CD4-positive, alpha-beta T cell (primary cell): ENCODE results near the gene MAGI1. TPM values are rescaled to one million over a fixed set of nuclear protein-coding genes. Genes with fewer than 3 reads are reported as not detected.

Source experiments
- ATAC-seq: fragments of 200-7000 bp; cut with Tn5 transposase; one replicate; pipeline ENCODE4 v1.10.0; 2022; ENCODE audit warnings: mild to moderate bottlenecking; ENCODE audit not compliant: poor library complexity
- CTCF ChIA-PET: fragments of 350-600 bp; sonication (Branson Sonifier 250); formaldehyde crosslinking; loops from one replicate; lab custom pipeline; 2021; ENCODE audit warnings: antibody characterized with exemption, inconsistent platforms; lab: Charles Lee
- POLR2A ChIA-PET: fragments of 350-600 bp; sonication (Branson Sonifier 250); formaldehyde crosslinking; loops from one replicate; lab custom pipeline; 2021; ENCODE audit warnings: antibody characterized with exemption, inconsistent platforms; lab: Charles Lee
- DNase-seq, 14 experiments: peaks; one replicate each; pipeline ENCODE4 v3.0.0-alpha.2; 2013 to 2020; ENCODE audit warnings: mixed read lengths in 2 of 14
- H3K27ac ChIP-seq, 2 donors: one replicate each; pipeline versions ENCODE4 v1.5.1 to v1.7.0; 2013; ENCODE audit warnings: low read length in 2 of 2, low read depth in 1 of 2, mild to moderate bottlenecking in 1 of 2
- H3K27me3 ChIP-seq, 2 experiments: 1 replicate in 1 of 2; 2 replicates in 1 of 2; pipeline versions ENCODE4 v1.6.1 to v1.7.0; 2013; ENCODE audit warnings: low read length in 2 of 2, control low read depth in 1 of 2, mild to moderate bottlenecking in 1 of 2, moderate library complexity in 1 of 2; ENCODE audit not compliant: insufficient read depth in 2 of 2, control insufficient read depth in 1 of 2
- H3K36me3 ChIP-seq: one replicate; pipeline ENCODE4 v1.6.1; 2013; ENCODE audit warnings: low read length, control low read depth; ENCODE audit not compliant: insufficient read depth
- H3K4me1 ChIP-seq: one replicate; pipeline ENCODE4 v1.6.1; 2013; ENCODE audit warnings: low read length, control low read depth; ENCODE audit not compliant: insufficient read depth
- H3K4me3 ChIP-seq: one replicate; pipeline ENCODE4 v1.5.1; 2013; ENCODE audit warnings: mild to moderate bottlenecking, low read length, moderate library complexity
- H3K9me3 ChIP-seq, 2 experiments: 1 replicate in 1 of 2; 2 replicates in 1 of 2; pipeline versions ENCODE4 v1.6.1 to v1.7.0; 2013; ENCODE audit warnings: low read length in 2 of 2, mild to moderate bottlenecking in 2 of 2, control low read depth in 1 of 2, moderate library complexity in 1 of 2; ENCODE audit not compliant: control insufficient read depth in 1 of 2, insufficient read depth in 1 of 2
- H3K27ac Mint-ChIP-seq: one replicate; pipeline ENCODE4 v1.8.0; 2020; ENCODE audit warnings: mixed read lengths
- H3K27me3 Mint-ChIP-seq: one replicate; pipeline ENCODE4 v1.8.0; 2021; ENCODE audit warnings: mixed read lengths
- H3K36me3 Mint-ChIP-seq: one replicate; pipeline ENCODE4 v1.8.0; 2021; ENCODE audit warnings: low read depth, mixed read lengths
- H3K4me1 Mint-ChIP-seq: one replicate; pipeline ENCODE4 v1.8.0; 2021; ENCODE audit warnings: low read depth, mixed read lengths
- H3K4me3 Mint-ChIP-seq: one replicate; pipeline ENCODE4 v1.8.0; 2020; ENCODE audit warnings: mild to moderate bottlenecking, mixed read lengths
- H3K9me3 Mint-ChIP-seq: one replicate; pipeline ENCODE4 v1.8.0; 2020; ENCODE audit warnings: mixed read lengths
- CTCF ChIP-seq: fragments of 200-600 bp; IDR thresholded peaks from one replicate; pipeline ENCODE4 v1.8.0; 2022; ENCODE audit warnings: antibody characterized with exemption, mild to moderate bottlenecking
- intact Hi-C, 2 experiments: fragments of 100-400 bp; cut with DNase I in 1 of 2; cut with micrococcal nuclease in 1 of 2; formaldehyde crosslinking; loops; one replicate each; pipeline versions ENCODE4 v1.15.1 to v1.9.0; 2023 to 2025; cut with DNase I, micrococcal nuclease
- total RNA-seq, 174 experiments: library from RNA in 2 of 174; stranded (reverse) in 2 of 174; gene quantifications; one replicate each; pipeline ENCODE4 v1.2.3 and lab custom pipeline; 2021 to 2026

Gene MAGI1
- total RNA-seq, 2 experiments from 2014 or later: not detected

DNA sequence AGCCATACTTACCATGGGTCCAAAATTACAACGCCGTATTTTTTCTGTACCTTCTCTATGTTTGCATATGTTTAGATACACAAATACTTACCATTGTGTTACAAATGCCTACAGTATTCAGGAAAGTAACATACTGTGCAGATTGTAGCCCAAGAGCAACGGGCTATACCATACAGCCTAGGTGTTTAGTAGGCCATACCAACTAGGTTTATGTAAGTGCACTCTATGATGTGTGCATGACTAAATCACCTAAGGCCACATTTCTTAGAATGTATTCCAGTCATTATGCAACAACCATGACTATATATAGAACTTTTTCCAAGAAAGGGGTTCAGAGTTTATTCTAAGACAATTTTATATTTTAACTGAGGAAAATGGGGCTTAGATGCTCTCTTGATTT, 411.7 kb downstream of the MAGI1 start:
- TF ChIP-seq CTCF: no peak
- CTCF ChIA-PET: interaction anchor here (0.7 kb wide), 1 partner anchor 110 kb away, joined by 3 read pairs; no protein-coding TSS in a partner anchor
- DNase-seq: no peak

GRCh38 chr3:65625305-65625704, 413.4 kb downstream of the MAGI1 start:
- Mint-ChIP-seq H3K36me3 (no peaks in the 10 kb centered on the region), H3K9me3 (no peaks in the 10 kb centered on the region), H3K27ac (no peak overlapping the region), H3K4me3 (no peak overlapping the region), H3K4me1 (no peaks in the 10 kb centered on the region), H3K27me3 (no peaks in the 10 kb centered on the region)
- H3K27me3 ChIP-seq: no peaks in the 10 kb centered on the region
- CTCF ChIA-PET: no interaction called here
- ATAC-seq (no peak), DNase-seq (no peak)
- intact Hi-C loops: no loop called here
- POLR2A ChIA-PET: no interaction called here
- no peaks in the 10 kb centered on the region for H3K4me1 ChIP-seq
- no peak overlapping the region for H3K27ac ChIP-seq
- H3K4me3 ChIP-seq: no peak overlapping the region
- peaks cover 0 to 4% of the 10 kb centered on the region in 2 experiments for H3K9me3 ChIP-seq
- TF ChIP-seq CTCF: no peak
- H3K36me3 ChIP-seq: no peaks in the 10 kb centered on the region

More for the DNA sequence above, 411.7 kb downstream of the MAGI1 start:
- no peak for ATAC-seq
- Mint-ChIP-seq H3K9me3 (no peaks in the 10 kb centered on the region), H3K27ac (no peak overlapping the region), H3K4me3 (no peak overlapping the region), H3K4me1 (no peaks in the 10 kb centered on the region), H3K36me3 (no peaks in the 10 kb centered on the region), H3K27me3 (no peaks in the 10 kb centered on the region)
- H3K4me3 ChIP-seq: no peak overlapping the region
- H3K27me3 ChIP-seq: no peaks in the 10 kb centered on the region
- peaks cover 0 to 4% of the 10 kb centered on the region in 2 experiments for H3K9me3 ChIP-seq
- POLR2A ChIA-PET: no interaction called here
- no peaks in the 10 kb centered on the region for H3K4me1 ChIP-seq
- intact Hi-C loops: no loop called here
- no peak overlapping the region for H3K27ac ChIP-seq
- no peaks in the 10 kb centered on the region for H3K36me3 ChIP-seq

- Histone ChIP-seq H3K27ac (no peak overlapping the region), H3K36me3 (no peaks in the 10 kb centered on the region), H3K9me3 (peaks cover 0 to 4% of the 10 kb centered on the region in 2 experiments), H3K4me3 (no peak overlapping the region), H3K4me1 (no peaks in the 10 kb centered on the region), H3K27me3 (no peaks in the 10 kb centered on the region)
- TF ChIP-seq CTCF: no peak
- H3K9me3 Mint-ChIP-seq: no peaks in the 10 kb centered on the region
- no peaks in the 10 kb centered on the region for H3K27me3 Mint-ChIP-seq
- H3K36me3 Mint-ChIP-seq: no peaks in the 10 kb centered on the region
- no peak for ATAC-seq
- CTCF ChIA-PET: no interaction called here
- DNase-seq: no peak
- intact Hi-C loops: no loop called here
- H3K4me3 Mint-ChIP-seq: no peak overlapping the region
- H3K27ac Mint-ChIP-seq: no peak overlapping the region
- H3K4me1 Mint-ChIP-seq: no peaks in the 10 kb centered on the region
- POLR2A ChIA-PET: no interaction called here
Measured at GRCh38 chr3:65623362-65623761, 415.4 kb downstream of the MAGI1 start.
